Sciatic nerve (tissue), 2 donors: Measurements from ENCODE around the gene POLR1A. TPM values are rescaled to one million over a fixed set of nuclear protein-coding genes. Genes with fewer than 3 reads are reported as not detected.

Experiments
- ATAC-seq: fragments of 200-7000 bp; cut with Tn5 transposase; one replicate; pipeline ENCODE4 v1.9.1; 2020; ENCODE audit warnings: mild to moderate bottlenecking, moderate library complexity
- DNase-seq: peaks from one replicate; pipeline ENCODE4 v3.0.0-alpha.2; 2020; ENCODE audit warnings: low spot score
- intact Hi-C: fragments of 100-400 bp; cut with DNase I; formaldehyde crosslinking; loops from one replicate; pipeline ENCODE4 v1.14.2; 2022
- total RNA-seq: library from RNA; stranded (reverse); fragmentation: NEBNext Ultra II Directional; extraction: Animal tissue kit (Norgen Biotek cat#: 25700); gene quantifications from one replicate; pipeline ENCODE4 v1.2.1, GENCODE V29; 2021
- donor health status: DM: no; HTN: no; CAD: no.
- donor health status: DM: no; HTN: no; CAD: no.

Gene POLR1A
- total RNA-seq, 1 donor from 2014 or later, result 24.6 TPM

DNA sequence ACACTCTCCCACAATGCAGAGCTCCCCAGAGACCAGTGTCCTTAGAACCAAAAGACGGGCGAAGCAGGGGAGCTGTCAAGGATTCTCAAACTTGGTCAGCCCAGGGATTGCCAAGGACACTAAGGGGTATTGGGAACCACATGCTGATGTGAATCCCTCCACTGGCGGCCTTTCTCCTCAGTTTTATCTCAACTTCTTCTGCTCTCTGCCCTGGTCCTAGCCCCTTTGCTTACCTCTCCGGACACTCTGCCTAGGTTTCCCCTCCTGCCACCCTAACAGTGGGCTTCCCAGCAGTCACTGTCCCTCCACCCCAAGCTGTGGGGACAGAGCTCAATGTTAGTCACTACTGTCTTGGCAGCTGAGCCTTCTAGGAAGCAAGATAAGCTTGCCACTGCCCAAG is 61.1 kb downstream of the POLR1A start:
- no peak for DNase-seq

GRCh38 chr2:86044045-86044444 is 61.6 kb downstream of the POLR1A start:
- peak; percentile 53 for DNase-seq
- ATAC-seq, result no peak
- intact Hi-C loops, result no loop called here

More for the DNA sequence above, 61.1 kb downstream of the POLR1A start:
- intact Hi-C loops, result no loop called here
- ATAC-seq, result no peak

GRCh38 chr2:86042256-86043168 is 63.2 kb downstream of the POLR1A start:
- ATAC-seq, result no peak
- intact Hi-C loops, result no loop called here
- DNase-seq, result peak; percentile 48

GRCh38 chr2:86039963-86040655 is 65.6 kb downstream of the POLR1A start:
- intact Hi-C loops, result no loop called here
- DNase-seq (peak; percentile 51), ATAC-seq (no peak)

DNA sequence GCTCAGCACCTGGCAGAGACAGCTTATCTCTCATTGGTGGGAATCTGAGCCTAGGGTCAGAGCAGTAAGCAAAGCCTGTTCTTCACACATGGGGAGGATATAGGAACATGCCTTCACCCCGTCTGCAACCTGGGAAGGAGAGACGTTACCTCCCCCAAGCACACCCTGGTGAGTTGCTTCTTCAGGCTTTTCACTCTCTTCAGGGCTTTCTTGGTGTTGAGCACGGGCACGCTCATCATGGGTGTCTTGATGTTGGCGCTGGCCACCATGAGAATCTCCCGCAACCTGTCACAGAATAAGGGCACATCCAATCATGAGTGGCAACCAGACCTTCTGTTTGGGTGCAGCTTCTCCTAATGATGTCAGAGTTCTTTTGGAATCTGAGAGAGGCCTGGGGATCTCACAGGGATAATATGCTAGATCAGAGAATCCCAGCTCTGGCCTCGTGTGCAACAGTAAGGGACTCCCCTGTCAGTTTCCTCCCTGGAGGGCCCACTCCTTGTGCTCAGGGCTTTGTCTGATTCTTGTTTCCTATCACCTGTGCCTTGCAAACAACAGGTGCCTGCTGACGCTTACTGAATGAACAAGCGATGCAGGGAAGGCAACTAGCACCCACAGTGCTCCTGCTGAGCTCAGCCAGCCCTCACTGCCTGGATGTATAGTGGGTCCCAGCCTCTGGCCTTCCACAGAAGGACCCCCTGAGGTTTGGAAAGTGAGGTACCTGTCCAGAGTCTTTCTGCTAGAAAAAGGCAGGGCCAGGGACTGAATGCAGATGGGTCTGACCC is 66.3 kb downstream of the POLR1A start:
- intact Hi-C loops, result no loop called here

GRCh38 chr2:86038291-86039081 is 67.2 kb downstream of the POLR1A start:
- intact Hi-C loops, result no loop called here
- peak; percentile 61 for DNase-seq
- ATAC-seq, result peak; percentile 50

More for the DNA sequence above, 66.3 kb downstream of the POLR1A start:
- ATAC-seq, result no peak
- DNase-seq, result peak; percentile 34

- ATAC-seq, result peak; percentile 0
- intact Hi-C loops, result no loop called here
- peak; percentile 62 for DNase-seq
Observed at GRCh38 chr2:86037795-86038192, 67.9 kb downstream of the POLR1A start.

- peak; percentile 90 for ATAC-seq
- DNase-seq, result peak; percentile 80
Observed at GRCh38 chr2:86037141-86037794, 68.4 kb downstream of the POLR1A start.

GRCh38 chr2:86036669-86037138 is 69.0 kb downstream of the POLR1A start:
- DNase-seq, result no peak
- ATAC-seq, result peak; percentile 6

More at GRCh38 chr2:86037141-86037794, 68.4 kb downstream of the POLR1A start:
- intact Hi-C loops, result no loop called here

DNA sequence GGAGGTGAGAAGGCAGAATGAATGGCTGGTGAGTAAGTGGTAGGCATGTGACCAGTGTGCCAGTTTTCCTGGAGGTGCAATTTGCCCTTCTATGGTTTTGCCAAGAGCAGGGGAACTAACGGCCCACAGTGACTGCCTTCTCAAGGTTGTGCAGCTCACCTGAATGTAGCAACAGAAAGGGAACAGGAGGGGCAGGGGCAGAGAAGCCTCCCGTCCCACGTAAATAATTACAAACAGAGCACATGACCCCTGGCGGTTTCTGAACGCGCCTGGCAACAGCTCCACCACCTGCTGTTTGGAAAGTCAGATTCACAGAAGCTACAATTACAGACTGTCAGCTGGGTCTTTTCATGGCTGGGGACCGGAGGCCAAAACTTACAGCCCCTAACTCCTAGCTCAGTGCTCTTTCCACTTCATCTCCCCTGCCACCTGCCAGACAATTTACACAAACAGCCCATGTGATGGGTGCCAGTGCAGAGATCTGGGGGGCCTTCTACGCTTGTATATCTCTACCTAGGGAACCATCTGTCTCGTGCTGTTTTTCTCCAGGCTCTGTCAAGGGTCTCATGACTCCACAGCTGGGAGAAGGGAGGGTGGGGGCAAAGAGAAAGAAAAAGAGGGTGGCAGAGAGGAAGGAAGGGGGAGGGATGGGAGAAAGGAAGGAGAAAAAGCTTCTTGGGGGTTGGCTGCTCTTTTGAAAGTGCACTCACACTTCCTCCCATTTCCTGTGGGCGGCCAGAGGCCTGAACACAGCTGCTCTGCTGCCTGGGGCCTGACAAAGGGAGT is 69.6 kb downstream of the POLR1A start:
- peak; percentile 89 for DNase-seq
- intact Hi-C loops, result no loop called here
- ATAC-seq, result peak; percentile 89

More at GRCh38 chr2:86036669-86037138, 69.0 kb downstream of the POLR1A start:
- intact Hi-C loops, result no loop called here

DNA sequence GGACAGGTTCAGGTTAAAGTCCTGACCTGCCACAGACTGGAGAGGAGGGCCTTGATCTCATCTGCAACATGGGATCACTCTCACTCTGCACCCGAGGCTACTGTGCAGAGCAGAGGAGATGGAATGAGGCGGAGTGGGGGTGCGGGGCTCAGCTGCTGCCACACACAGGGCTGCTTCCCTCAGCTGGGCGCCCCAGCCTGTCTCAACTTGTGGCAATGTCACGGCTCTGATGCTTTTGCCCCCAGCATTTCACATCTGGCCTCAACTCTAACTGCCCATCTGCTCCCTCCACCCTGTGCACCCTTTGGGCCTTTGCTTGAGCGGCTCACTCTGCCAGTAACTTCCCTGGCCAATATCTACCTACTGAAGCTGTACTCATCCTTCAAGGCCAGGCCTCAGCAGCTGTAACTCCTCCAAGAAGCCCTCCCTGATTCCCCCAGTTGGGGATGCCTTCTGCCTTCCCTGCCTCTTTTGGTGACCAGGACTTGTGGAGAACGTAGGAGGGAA is 70.3 kb downstream of the POLR1A start:
- no peak for ATAC-seq
- intact Hi-C loops, result no loop called here
- DNase-seq, result peak; percentile 58

DNA sequence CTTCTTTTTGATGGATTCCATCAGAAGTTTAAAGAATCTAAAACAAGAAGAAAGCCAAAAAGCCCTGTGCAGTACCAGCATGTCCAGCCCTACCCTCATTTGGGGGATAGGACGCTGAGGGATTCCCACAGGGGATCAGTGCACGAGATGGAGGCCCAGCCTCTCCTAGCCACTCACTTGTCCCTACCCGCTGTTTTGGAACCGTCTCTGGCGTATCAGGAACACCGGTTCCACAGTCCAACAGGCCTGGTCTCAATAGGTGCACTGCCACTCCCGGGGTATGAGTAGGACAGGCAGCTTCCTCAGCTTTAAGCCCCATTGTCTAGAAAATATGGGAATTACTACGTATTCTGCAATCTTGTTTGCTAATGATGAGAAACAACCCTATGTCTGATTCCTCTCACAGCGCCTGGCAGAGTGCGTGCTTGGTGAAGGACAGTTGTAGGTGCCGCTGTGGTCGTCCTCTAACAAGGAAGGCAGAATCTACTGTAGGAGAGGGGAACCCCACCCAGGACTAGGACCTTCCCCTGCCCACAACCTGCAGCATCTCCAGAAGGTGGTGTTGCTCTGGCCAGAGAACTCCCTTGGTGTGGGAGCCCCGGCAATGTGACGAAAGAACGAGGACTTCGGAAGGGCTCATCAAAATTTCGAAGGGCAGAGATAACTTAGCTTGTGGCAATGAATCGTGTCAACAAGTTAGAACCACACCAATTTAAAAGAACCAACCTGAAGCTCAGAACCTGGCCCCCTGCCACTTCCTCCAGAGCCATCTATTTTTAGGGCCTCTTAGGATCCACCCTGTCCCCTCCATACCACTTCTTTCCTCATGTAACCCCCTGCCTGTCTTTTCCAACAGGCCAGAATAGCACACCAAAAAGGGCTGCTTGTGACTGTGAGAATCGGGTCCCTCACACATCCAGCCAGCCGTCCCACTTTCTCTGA is 71.7 kb downstream of the POLR1A start:
- DNase-seq (peak; percentile 42), ATAC-seq (no peak)
- intact Hi-C loops, result no loop called here

GRCh38 chr2:86032861-86033595 is 72.7 kb downstream of the POLR1A start:
- intact Hi-C loops, result no loop called here
- no peak for ATAC-seq
- DNase-seq, result peak; percentile 37

GRCh38 chr2:86031606-86032005 is 74.1 kb downstream of the POLR1A start:
- intact Hi-C loops, result no loop called here
- ATAC-seq (no peak), DNase-seq (peak; percentile 44)

DNA sequence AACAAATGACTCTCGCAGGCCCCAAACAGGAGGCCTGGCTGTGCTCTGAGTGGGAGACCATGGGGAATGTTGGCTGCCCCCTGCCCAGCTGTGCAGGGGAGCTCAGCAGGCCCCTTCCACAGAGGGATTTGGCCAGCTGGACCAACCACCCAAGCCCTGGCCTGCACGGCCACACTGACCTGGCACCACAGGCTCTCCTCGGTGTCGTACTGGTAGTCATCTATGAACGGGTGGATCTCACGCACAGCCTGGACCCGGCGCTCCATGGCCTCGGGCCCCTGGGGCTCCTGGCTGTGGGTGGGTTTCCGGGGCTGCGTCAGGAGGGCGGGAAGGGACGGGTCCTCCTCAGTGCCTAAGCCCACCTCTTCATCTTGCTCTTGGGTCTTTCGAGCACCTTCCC is 74.5 kb downstream of the POLR1A start:
- DNase-seq (peak; percentile 54), ATAC-seq (no peak)
- intact Hi-C loops, result no loop called here
